Activated naive CD4-positive, alpha-beta T cell treated with anti-CD3 and anti-CD28 coated beads, Interleukin-2, amount 10 ng/mL, durations not matched to agents 7 days and 5 days (primary cell): ENCODE results near the gene NFASC.

Experiments used
- CTCF ChIA-PET: fragments of 350-600 bp; sonication (Branson Sonifier 250); formaldehyde crosslinking; loops from one replicate; lab custom pipeline; 2021; ENCODE audit warnings: antibody characterized with exemption; lab: Charles Lee
- DNase-seq: peaks from one replicate; pipeline ENCODE4 v3.0.0-alpha.2; 2020
- H3K27ac Mint-ChIP-seq: one replicate; pipeline ENCODE4 v1.8.0; 2021; ENCODE audit warnings: mild to moderate bottlenecking, moderate library complexity, mixed read lengths
- H3K27me3 Mint-ChIP-seq: one replicate; pipeline ENCODE4 v1.8.0; 2021; ENCODE audit warnings: mild to moderate bottlenecking, mixed read lengths
- H3K36me3 Mint-ChIP-seq: one replicate; pipeline ENCODE4 v1.8.0; 2021; ENCODE audit warnings: mixed read lengths
- H3K4me1 Mint-ChIP-seq: one replicate; pipeline ENCODE4 v1.8.0; 2021; ENCODE audit warnings: mixed read lengths
- H3K4me3 Mint-ChIP-seq: one replicate; pipeline ENCODE4 v1.8.0; 2021; ENCODE audit warnings: mild to moderate bottlenecking, moderate library complexity, mixed read lengths
- H3K9me3 Mint-ChIP-seq: one replicate; pipeline ENCODE4 v1.8.0; 2021; ENCODE audit warnings: mixed read lengths

The NFASC gene

DNA sequence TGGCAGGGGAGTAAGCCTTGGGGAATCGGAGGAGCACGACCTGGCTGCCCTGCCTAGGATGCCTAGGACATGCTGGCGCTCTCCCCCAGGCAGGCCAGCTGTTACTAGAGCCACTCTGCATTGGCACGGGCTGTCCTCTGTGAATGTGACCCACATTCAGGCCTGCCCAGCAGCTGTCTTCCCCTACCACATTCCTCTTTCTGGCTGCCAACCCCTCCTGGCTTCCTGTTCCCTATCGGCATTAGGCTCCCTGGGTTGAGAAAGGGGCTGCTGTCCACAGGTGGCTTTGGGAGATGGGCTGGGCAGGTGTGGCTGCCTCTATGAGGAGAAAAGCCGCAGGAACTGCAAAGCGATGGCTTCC is 2.3 kb upstream of the NFASC start:
- no peak overlapping the region for H3K27ac Mint-ChIP-seq
- peaks cover 38% of the 10 kb centered on the region for H3K27me3 Mint-ChIP-seq
- CTCF ChIA-PET = no interaction called here
- H3K9me3 Mint-ChIP-seq = no peaks in the 10 kb centered on the region
- H3K4me3 Mint-ChIP-seq = no peak overlapping the region
- no peak for DNase-seq
- no peaks in the 10 kb centered on the region for H3K4me1 Mint-ChIP-seq
- H3K36me3 Mint-ChIP-seq = no peaks in the 10 kb centered on the region

DNA sequence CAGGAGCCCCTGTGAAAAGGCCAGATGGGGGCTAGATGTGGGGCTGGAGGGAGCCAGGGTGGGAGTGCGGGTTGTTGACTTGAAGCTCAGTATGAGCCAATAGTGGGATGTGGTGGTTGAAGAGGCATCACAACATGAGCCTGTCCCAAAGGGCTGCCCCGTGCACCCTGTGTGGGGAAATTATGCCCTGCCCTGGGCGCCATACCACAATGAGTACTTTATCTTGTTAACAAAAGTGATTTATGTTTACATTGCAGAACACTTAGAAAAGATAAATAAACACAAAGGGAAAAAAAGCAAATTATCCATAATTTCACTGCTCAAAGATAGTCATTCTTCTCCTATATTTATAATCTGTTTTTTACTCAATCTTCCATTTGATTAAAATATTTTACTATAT is 1.6 kb upstream of the NFASC start:
- Mint-ChIP-seq H3K36me3 (no peaks in the 10 kb centered on the region), H3K9me3 (no peaks in the 10 kb centered on the region), H3K27me3 (peaks cover 40% of the 10 kb centered on the region), H3K4me3 (no peak overlapping the region), H3K4me1 (no peaks in the 10 kb centered on the region), H3K27ac (no peak overlapping the region)
- CTCF ChIA-PET = no interaction called here
- DNase-seq = no peak

DNA sequence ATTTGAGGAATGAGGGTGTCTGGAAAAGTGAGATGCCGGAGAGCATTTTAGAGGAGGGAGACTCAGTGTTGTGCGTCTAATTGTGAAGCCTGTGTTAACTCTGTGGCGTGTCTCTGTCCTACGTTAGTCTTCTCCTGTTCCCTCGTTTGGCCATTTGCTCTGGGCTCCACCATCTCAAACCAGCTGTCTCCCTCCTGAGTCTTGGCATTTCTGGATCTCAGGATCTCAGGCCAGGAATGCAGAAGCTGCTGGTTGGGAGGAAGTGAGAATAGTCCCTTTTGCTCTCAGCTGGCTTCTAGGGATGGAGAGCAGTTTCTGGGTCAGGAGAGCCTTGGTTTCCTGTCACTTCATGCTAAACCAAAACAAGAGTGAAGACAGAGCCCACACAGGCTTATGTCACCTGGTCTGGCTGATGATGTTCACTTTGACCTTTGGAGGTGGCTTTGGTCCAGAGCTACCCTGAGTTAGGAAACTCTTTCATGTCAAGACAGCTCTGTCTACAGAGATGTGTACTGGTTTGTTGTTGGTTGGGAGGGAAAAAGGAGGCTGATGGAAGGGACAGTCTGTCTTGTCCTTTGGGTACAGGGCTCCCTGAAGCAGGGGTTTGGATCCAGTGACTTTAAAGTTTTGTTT is 859 bp downstream of the NFASC start:
- Mint-ChIP-seq H3K4me3 (no peak overlapping the region), H3K27ac (no peak overlapping the region), H3K9me3 (no peaks in the 10 kb centered on the region), H3K36me3 (no peaks in the 10 kb centered on the region), H3K27me3 (peaks cover 44% of the 10 kb centered on the region), H3K4me1 (no peaks in the 10 kb centered on the region)
- CTCF ChIA-PET = no interaction called here
- no peak for DNase-seq

DNA sequence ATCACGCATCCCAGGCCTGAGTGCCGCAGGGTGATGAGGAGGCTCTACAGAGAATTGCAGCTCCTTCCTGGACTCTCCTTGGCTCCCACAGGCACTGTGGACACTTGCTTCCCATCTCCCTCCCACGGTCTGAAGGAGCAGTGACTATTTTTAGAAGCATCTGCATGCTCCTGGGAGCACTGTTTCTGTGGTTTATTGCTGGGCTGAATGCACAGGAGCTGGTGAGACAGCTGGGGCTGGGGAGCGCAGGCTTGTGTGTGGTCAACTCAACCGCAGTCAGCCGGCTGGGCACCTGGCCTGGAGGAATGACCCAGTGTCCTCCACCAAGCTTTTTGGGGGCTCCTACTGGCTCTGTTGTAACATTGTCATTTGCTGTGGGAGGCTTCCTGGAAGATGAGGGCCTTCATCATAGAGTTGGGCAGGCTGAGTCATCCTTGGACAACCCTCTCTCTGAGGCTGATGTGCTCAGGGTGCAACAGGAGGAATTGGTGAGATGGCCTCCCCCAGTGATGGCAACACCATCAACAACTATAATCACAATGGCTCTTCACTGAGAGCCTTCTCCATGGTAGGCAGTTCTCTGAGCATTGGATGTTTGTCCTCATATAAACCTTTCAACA is 1.7 kb downstream of the NFASC start:
- H3K27me3 Mint-ChIP-seq = peaks cover 44% of the 10 kb centered on the region
- no peak for DNase-seq
- no peaks in the 10 kb centered on the region for H3K36me3 Mint-ChIP-seq
- no peaks in the 10 kb centered on the region for H3K9me3 Mint-ChIP-seq
- CTCF ChIA-PET = no interaction called here
- H3K4me1 Mint-ChIP-seq = no peaks in the 10 kb centered on the region
- no peak overlapping the region for H3K4me3 Mint-ChIP-seq
- no peak overlapping the region for H3K27ac Mint-ChIP-seq

DNA sequence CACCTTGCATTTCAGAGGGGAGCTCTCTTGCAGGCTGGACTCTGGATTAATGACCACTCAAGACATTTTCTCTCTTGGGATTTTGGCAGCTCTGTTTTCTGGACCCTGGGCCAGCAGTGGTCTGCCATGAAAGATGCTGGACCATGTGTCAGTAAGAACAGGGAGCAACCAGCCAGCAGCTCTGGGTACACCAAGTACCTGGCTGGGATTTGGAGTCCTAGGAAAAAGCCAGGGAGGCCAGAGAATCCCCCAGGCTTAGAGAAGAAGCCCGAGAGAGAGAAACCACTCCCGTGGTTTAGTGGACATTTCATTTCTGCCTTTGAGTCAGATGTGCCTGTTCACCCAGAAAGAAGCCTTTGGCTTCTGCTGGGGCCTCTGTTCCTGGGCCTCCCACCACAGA is 2.5 kb downstream of the NFASC start:
- H3K27ac Mint-ChIP-seq = no peak overlapping the region
- no peaks in the 10 kb centered on the region for H3K4me1 Mint-ChIP-seq
- H3K36me3 Mint-ChIP-seq = no peaks in the 10 kb centered on the region
- DNase-seq = no peak
- CTCF ChIA-PET = no interaction called here
- H3K9me3 Mint-ChIP-seq = no peaks in the 10 kb centered on the region
- H3K27me3 Mint-ChIP-seq = peaks cover 49% of the 10 kb centered on the region
- H3K4me3 Mint-ChIP-seq = no peak overlapping the region

DNA sequence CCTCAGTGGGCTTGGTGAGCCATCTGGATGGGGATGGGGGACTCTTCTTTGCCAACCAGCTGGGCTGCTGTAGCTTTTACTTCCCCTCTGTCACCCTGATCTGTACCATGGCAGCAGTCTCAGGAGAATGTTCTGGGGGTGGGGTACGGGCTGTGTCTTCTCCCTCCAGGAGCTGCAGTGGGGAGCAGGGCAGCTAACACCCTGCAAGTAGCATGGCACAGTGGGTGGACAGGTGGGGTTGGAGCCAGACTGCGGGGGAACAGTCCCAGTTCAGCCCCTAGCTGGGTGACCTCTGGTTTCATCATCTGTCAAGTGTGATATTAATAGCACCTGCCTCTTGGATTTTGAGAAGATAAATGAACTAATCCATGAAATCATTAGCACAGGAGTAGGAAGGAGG is 3.1 kb downstream of the NFASC start:
- Mint-ChIP-seq H3K4me1 (no peaks in the 10 kb centered on the region), H3K9me3 (no peaks in the 10 kb centered on the region), H3K27ac (no peak overlapping the region), H3K27me3 (peaks cover 50% of the 10 kb centered on the region), H3K4me3 (no peak overlapping the region), H3K36me3 (no peaks in the 10 kb centered on the region)
- no peak for DNase-seq
- CTCF ChIA-PET = no interaction called here

DNA sequence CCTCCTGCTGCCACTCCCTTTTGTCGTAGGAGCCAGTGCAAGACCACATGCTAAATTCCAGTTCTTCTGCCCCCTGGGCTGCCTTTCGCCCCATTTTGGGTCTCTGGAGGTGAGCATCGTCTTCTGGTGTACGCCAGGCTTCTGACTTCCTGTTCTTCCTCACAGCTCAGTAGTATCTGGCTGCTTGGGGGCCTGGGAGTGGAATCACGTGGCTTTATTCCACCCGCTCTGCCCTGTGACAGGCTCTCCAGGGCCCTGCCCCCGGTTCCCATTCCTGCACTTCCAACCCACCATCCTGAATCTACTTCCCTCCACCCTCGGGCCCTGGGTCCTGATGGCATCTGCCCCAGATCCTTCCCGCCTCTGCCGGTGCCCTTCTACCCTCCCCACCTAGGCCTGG is 3.6 kb downstream of the NFASC start:
- Mint-ChIP-seq H3K36me3 (no peaks in the 10 kb centered on the region), H3K4me1 (no peaks in the 10 kb centered on the region)
- CTCF ChIA-PET = no interaction called here

DNA sequence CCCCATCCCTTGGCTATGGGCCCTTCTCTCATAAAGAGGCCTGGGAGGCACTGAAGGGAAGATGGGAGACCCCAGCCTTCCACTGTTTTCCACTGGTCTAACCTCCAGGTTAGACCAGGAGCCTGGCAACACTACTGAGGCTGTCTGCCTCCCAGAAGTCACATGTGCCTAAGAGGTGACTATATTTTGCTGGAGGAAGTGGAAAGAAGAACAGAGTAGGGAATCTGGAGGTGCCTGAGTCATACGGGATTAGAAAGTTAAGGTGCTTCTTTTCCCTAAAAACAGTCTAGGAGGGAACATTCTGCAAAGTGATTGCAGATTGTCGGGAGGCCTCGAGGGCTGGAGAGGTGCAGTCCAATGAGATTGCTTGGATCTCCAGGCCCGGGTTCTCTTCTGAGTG is 4.6 kb downstream of the NFASC start:
- Mint-ChIP-seq H3K27ac (no peak overlapping the region), H3K9me3 (no peaks in the 10 kb centered on the region), H3K4me3 (no peak overlapping the region), H3K4me1 (no peaks in the 10 kb centered on the region), H3K27me3 (peaks cover 57% of the 10 kb centered on the region), H3K36me3 (no peaks in the 10 kb centered on the region)
- no peak for DNase-seq
- CTCF ChIA-PET = no interaction called here

More for the DNA sequence above, 3.6 kb downstream of the NFASC start:
- no peaks in the 10 kb centered on the region for H3K9me3 Mint-ChIP-seq
- no peak overlapping the region for H3K4me3 Mint-ChIP-seq
- no peak overlapping the region for H3K27ac Mint-ChIP-seq
- peaks cover 51% of the 10 kb centered on the region for H3K27me3 Mint-ChIP-seq
- DNase-seq = no peak

DNA sequence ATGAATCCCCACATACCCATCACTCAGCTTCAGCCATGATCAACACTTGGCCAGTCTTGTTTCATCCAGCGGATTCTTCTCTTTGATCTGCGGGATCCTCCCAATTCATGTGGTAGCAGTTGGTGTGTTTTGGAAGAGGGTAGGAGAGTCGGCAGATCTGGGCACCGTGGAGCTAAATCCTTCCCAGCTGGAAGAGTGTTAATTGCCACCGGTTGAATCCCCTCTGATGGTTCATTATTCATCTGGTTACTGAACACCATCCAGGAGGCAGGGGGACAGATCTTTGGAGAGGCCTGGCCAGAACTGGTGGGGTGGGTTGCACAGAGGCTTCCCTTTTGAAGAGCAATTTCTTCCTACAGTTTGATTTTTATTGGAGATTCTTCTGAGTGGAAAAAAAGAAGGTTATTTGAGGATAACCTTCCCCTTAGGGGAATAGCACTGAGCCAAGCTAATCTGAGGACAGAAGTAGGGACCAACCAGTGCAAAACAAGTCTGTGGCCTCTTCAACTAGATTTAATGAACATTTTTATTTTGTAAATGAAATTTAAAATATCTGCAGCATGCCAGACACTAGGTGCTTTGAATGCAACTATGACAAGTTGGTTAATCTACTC is 8.1 kb downstream of the NFASC start:
- H3K36me3 Mint-ChIP-seq = no peaks in the 10 kb centered on the region
- H3K27ac Mint-ChIP-seq = no peak overlapping the region
- no peaks in the 10 kb centered on the region for H3K9me3 Mint-ChIP-seq
- CTCF ChIA-PET = no interaction called here
- H3K4me3 Mint-ChIP-seq = no peak overlapping the region
- H3K27me3 Mint-ChIP-seq = peaks cover 32% of the 10 kb centered on the region
- no peaks in the 10 kb centered on the region for H3K4me1 Mint-ChIP-seq
- DNase-seq = no peak

DNA sequence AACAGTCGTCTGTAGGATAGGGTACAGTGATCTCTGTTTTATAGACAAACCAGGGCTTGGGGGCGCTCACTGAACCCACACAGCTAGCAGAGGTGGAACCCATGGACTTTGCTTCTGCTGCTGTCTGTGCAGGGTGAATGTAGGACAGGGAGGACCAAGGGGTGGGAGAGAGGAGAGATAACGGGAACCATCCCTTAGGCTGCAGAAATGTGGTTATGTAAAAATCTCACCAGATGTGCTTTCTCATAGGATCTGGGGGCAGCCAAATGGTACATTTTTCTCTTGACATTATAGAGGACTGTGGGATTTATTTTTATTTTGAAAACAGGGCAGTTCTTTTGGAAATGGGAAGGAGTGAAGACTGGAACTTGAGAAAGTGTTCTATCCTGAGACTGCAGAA is 8.7 kb downstream of the NFASC start:
- Mint-ChIP-seq H3K9me3 (no peaks in the 10 kb centered on the region), H3K27me3 (peaks cover 26% of the 10 kb centered on the region), H3K36me3 (no peaks in the 10 kb centered on the region), H3K4me1 (no peaks in the 10 kb centered on the region), H3K4me3 (no peak overlapping the region), H3K27ac (no peak overlapping the region)
- no peak for DNase-seq
- CTCF ChIA-PET = no interaction called here

DNA sequence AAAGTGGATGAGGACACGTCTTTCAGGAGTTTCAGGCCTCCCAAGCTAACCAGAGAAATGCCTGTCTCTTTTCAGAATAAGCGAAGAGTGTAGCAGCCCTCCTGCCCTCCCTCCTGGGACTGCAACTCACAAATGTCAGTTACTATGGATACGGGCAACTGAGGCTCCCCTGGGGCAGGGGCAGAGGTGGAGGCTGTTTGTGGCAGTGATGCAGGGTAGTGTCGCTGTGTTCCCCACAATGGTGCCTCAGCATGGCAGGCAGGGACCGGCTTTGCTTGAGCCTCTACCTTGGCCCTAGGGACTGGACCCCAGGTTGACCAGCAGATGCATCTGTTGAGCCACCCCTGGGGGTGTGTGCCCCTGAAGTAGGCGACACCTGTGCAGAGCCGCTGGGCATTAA is 10.2 kb downstream of the NFASC start:
- no peaks in the 10 kb centered on the region for H3K36me3 Mint-ChIP-seq

DNA sequence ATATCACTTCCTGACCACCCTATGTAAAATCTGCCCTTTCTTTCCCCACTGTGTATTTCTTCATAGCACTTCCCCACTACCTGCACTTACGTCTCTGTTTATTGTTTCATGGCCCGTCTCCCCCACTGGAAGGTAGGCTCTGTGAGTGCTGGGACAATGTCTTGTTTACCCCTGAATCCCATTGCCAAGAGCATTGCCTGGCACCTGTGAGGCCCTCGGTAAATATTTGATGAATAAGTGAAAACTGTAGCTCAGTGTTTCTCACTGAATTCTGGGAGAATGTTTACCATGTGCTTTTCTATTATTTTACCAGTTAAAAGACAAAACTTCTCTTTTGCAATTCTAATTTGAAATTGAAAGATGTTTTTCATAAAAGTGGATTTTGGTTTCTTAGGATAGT is 11.8 kb downstream of the NFASC start:
- peaks cover 20% of the 10 kb centered on the region for H3K27me3 Mint-ChIP-seq
- DNase-seq = no peak
- H3K27ac Mint-ChIP-seq = no peak overlapping the region
- CTCF ChIA-PET = no interaction called here
- no peaks in the 10 kb centered on the region for H3K9me3 Mint-ChIP-seq
- no peak overlapping the region for H3K4me3 Mint-ChIP-seq
- no peaks in the 10 kb centered on the region for H3K36me3 Mint-ChIP-seq
- H3K4me1 Mint-ChIP-seq = no peaks in the 10 kb centered on the region

More for the DNA sequence above, 10.2 kb downstream of the NFASC start:
- Mint-ChIP-seq H3K9me3 (no peaks in the 10 kb centered on the region), H3K27ac (no peak overlapping the region), H3K27me3 (peaks cover 24% of the 10 kb centered on the region), H3K4me3 (no peak overlapping the region), H3K4me1 (no peaks in the 10 kb centered on the region)
- DNase-seq = no peak
- CTCF ChIA-PET = no interaction called here

DNA sequence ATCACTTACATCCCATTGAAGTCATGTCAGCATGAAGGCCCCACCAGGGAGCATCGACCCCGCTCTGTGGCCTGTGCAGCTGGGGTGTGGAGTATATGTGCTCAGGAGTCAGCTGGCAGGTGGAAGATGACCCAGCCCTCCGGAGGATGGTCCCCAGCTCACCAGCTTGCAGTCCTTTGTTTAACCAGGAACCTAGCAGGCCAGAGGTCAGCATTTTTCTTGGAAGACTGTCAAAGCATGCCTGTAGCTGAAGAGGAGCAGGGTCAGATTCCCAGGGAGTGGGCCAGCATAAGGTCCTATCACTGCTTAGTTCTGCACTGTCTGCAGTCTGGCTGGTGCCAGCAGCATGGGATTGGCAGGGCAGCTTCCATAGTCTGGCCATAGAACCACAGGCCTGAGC is 12.7 kb downstream of the NFASC start:
- Mint-ChIP-seq H3K4me1 (no peaks in the 10 kb centered on the region), H3K9me3 (no peaks in the 10 kb centered on the region), H3K4me3 (no peak overlapping the region), H3K27ac (no peak overlapping the region), H3K27me3 (peaks cover 20% of the 10 kb centered on the region), H3K36me3 (no peaks in the 10 kb centered on the region)
- CTCF ChIA-PET = interaction anchor here (1.5 kb wide), 1 partner anchor 77 kb away, joined by 3 read pairs; no protein-coding TSS in a partner anchor
- DNase-seq = no peak

DNA sequence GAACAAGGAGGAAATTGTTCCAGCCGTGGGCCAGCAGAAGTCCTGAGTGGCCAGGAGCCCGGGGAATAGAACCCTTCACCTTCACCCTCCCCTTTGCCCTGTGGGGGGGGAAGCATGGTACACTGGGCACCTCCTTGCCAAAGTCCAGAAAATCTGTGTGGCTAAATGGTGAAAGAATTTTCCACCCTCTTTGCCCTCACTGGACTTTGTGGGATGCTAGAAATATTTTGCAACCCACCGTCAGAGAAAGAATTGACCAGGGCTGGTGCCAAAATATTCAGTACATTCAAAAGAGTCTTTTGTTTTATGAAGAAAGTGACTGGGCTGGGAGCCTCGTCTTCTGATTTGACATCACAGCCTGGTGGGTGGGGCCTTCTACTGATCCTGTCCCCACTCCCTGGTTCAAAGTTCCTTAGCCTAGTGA is 14.6 kb downstream of the NFASC start:
- Mint-ChIP-seq H3K9me3 (no peaks in the 10 kb centered on the region), H3K27ac (no peak overlapping the region), H3K4me3 (no peak overlapping the region), H3K36me3 (no peaks in the 10 kb centered on the region), H3K27me3 (peaks cover 19% of the 10 kb centered on the region), H3K4me1 (no peaks in the 10 kb centered on the region)
- CTCF ChIA-PET = no interaction called here
- DNase-seq = no peak

DNA sequence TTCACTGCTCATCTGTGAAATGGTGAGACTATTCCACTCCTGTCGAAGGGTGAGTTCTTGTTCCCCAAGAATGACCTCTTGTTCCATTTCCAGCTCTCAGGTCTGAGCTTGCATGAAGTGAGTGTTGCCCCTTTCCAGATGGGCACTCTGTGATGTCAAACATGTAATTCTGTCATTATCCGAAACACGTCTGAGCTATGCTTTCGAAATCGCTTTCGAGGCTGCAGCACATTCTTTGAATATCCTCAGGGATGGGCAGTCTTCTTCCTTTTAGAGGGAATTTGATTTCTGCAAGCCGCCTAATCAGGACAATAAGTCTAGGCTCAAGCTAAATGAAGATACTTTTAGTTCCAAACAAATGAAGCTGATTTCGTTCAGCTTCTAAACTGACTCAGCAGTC is 15.1 kb downstream of the NFASC start:
- Mint-ChIP-seq H3K9me3 (no peaks in the 10 kb centered on the region), H3K36me3 (no peaks in the 10 kb centered on the region), H3K27me3 (peaks cover 20% of the 10 kb centered on the region), H3K4me3 (no peak overlapping the region), H3K27ac (no peak overlapping the region), H3K4me1 (no peaks in the 10 kb centered on the region)
- DNase-seq = no peak
- CTCF ChIA-PET = no interaction called here
